NK-92 (cell line): Measurements from ENCODE around the gene GPR156.
"Not testable (repeated sequence)": the region's sequence is repeated elsewhere in the genome, so short reads cannot be mapped to it uniquely, and the experiment has no call there.

ENCODE experiments used
- DNase-seq: peaks from one replicate; lab custom pipeline; 2025; ENCODE audit not compliant: unreplicated experiment; lab: John Stamatoyannopoulos, UW

Gene GPR156

GRCh38 chr3:120163026-120163425 lies 122.0 kb downstream of the GPR156 start:
- DNase-seq, result no peak

GRCh38 chr3:120162400-120162799 lies 122.6 kb downstream of the GPR156 start:
- no peak for DNase-seq

GRCh38 chr3:120161902-120162301 lies 123.1 kb downstream of the GPR156 start:
- no peak for DNase-seq

- DNase-seq, result no peak
Measured at GRCh38 chr3:120160050-120160449, 125.0 kb downstream of the GPR156 start.

GRCh38 chr3:120157681-120158080 lies 127.3 kb downstream of the GPR156 start:
- DNase-seq, result no peak

GRCh38 chr3:120157113-120157512 lies 127.9 kb downstream of the GPR156 start:
- no peak for DNase-seq

GRCh38 chr3:120156699-120157098 lies 128.3 kb downstream of the GPR156 start:
- DNase-seq, result no peak

- not testable (repeated sequence) for DNase-seq
Measured at GRCh38 chr3:120155694-120156093, 129.3 kb downstream of the GPR156 start.

- no peak for DNase-seq
Measured at GRCh38 chr3:120155108-120155507, 129.9 kb downstream of the GPR156 start.

- no peak for DNase-seq
Measured at GRCh38 chr3:120153294-120153693, 131.7 kb downstream of the GPR156 start.

- no peak for DNase-seq
Measured at GRCh38 chr3:120151791-120152190, 133.2 kb downstream of the GPR156 start.

GRCh38 chr3:120148187-120148949 lies 136.7 kb downstream of the GPR156 start:
- no peak for DNase-seq

GRCh38 chr3:120147072-120147871 lies 137.8 kb downstream of the GPR156 start:
- DNase-seq, result no peak

GRCh38 chr3:120145542-120146285 lies 139.3 kb downstream of the GPR156 start:
- DNase-seq, result no peak

GRCh38 chr3:120144267-120144666 lies 140.8 kb downstream of the GPR156 start:
- no peak for DNase-seq

GRCh38 chr3:120143676-120144075 lies 141.3 kb downstream of the GPR156 start:
- DNase-seq, result no peak

- DNase-seq, result no peak
Measured at GRCh38 chr3:120142236-120142635, 142.8 kb downstream of the GPR156 start.

GRCh38 chr3:120140098-120140742 lies 144.8 kb downstream of the GPR156 start:
- DNase-seq, result no peak

- no peak for DNase-seq
Measured at GRCh38 chr3:120139140-120139539, 145.9 kb downstream of the GPR156 start.

- DNase-seq, result no peak
Measured at GRCh38 chr3:120137548-120137947, 147.5 kb downstream of the GPR156 start.

GRCh38 chr3:120130656-120131055 lies 154.4 kb downstream of the GPR156 start:
- DNase-seq, result no peak
